Osteoblast (primary cell): ENCODE measurements around the gene CDKAL1. TPM values are rescaled to one million over a fixed set of nuclear protein-coding genes. Genes with fewer than 3 reads are reported as not detected.

Experiments
- DNase-seq: peaks from one replicate; pipeline ENCODE4 v3.0.0; 2011; ENCODE audit warnings: low spot score, mixed read lengths; ENCODE audit not compliant: insufficient read length; ENCODE audit errors: missing footprints
- H2AFZ ChIP-seq: 2 replicates; pipeline ENCODE4 v1.6.0; 2011; ENCODE audit warnings: mild to moderate bottlenecking, low read length
- H3K27ac ChIP-seq: 2 replicates; pipeline ENCODE4 v1.5.1; 2011; ENCODE audit warnings: mild to moderate bottlenecking, low read depth, low read length, moderate library complexity
- H3K27me3 ChIP-seq: 2 replicates; pipeline ENCODE4 v1.6.0; 2012; ENCODE audit warnings: mild to moderate bottlenecking, control low read depth, inconsistent platforms, low read length, moderate library complexity; ENCODE audit not compliant: insufficient read depth
- H3K36me3 ChIP-seq: 2 replicates; pipeline ENCODE4 v1.5.1; 2011; ENCODE audit warnings: mild to moderate bottlenecking, low read length, control low read depth, moderate library complexity; ENCODE audit not compliant: insufficient read depth
- H3K4me1 ChIP-seq: 2 replicates; pipeline ENCODE4 v1.5.1; 2011; ENCODE audit warnings: mild to moderate bottlenecking, low read length, control low read depth, moderate library complexity; ENCODE audit not compliant: insufficient read depth
- H3K4me2 ChIP-seq: 2 replicates; pipeline ENCODE4 v1.6.0; 2011; ENCODE audit warnings: mild to moderate bottlenecking, low read length; ENCODE audit not compliant: insufficient read depth
- H3K4me3 ChIP-seq: fragments of 200-600 bp; sonication (generic); 3 replicates; pipeline ENCODE4 v1.5.1; 2012; ENCODE audit warnings: mild to moderate bottlenecking, low read length, inconsistent platforms; ENCODE audit not compliant: insufficient read depth
- H3K79me2 ChIP-seq: 2 replicates; pipeline ENCODE4 v1.6.0; 2012; ENCODE audit warnings: mild to moderate bottlenecking, low read length, control low read depth, inconsistent platforms; ENCODE audit not compliant: insufficient read depth
- H3K9me3 ChIP-seq: 2 replicates; pipeline ENCODE4 v1.5.1; 2011; ENCODE audit warnings: low read depth, low read length, control low read depth
- H4K20me1 ChIP-seq: 2 replicates; pipeline ENCODE4 v1.6.0; 2012; ENCODE audit warnings: mild to moderate bottlenecking, low read length, control low read depth; ENCODE audit not compliant: insufficient read depth
- CTCF ChIP-seq: IDR thresholded peaks from 2 replicates; pipeline ENCODE4 v1.5.1; 2011; ENCODE audit warnings: mild to moderate bottlenecking, low read depth, low read length, moderate library complexity; ENCODE audit errors: extremely low read depth
- total RNA-seq: library from RNA; depleted of rRNA; stranded (reverse); fragments of >200 nt; gene quantifications from 2 replicates; pipeline ENCODE4 v1.2.3, GENCODE V29; 2012

CDKAL1 gene
- total RNA-seq, 1 donor: 18.5 TPM

- peaks cover 5% of the 10 kb centered on the region for H3K4me1 ChIP-seq
- H3K27ac ChIP-seq: no peak overlapping the region
Measured at GRCh38 chr6:21140966-21141365, 606.7 kb downstream of the CDKAL1 start.

GRCh38 chr6:21141616-21142303 is 607.5 kb downstream of the CDKAL1 start:
- no peak for DNase-seq
- H3K4me2 ChIP-seq: no peak overlapping the region
- TF ChIP-seq CTCF: no peak
- H3K4me3 ChIP-seq: no peak overlapping the region
- H4K20me1 ChIP-seq: no peaks in the 10 kb centered on the region
- no peaks in the 10 kb centered on the region for H3K36me3 ChIP-seq
- no peak overlapping the region for H3K27ac ChIP-seq
- peaks cover 5% of the 10 kb centered on the region for H3K4me1 ChIP-seq
- no peaks in the 10 kb centered on the region for H3K9me3 ChIP-seq
- H3K79me2 ChIP-seq: no peaks in the 10 kb centered on the region
- H2AFZ ChIP-seq: no peak overlapping the region
- H3K27me3 ChIP-seq: no peaks in the 10 kb centered on the region

More at GRCh38 chr6:21140966-21141365, 606.7 kb downstream of the CDKAL1 start:
- H3K9me3 ChIP-seq: no peaks in the 10 kb centered on the region
- no peak for TF ChIP-seq CTCF
- no peaks in the 10 kb centered on the region for H3K79me2 ChIP-seq
- H3K4me3 ChIP-seq: no peak overlapping the region
- no peaks in the 10 kb centered on the region for H3K27me3 ChIP-seq
- no peak overlapping the region for H3K4me2 ChIP-seq
- H4K20me1 ChIP-seq: no peaks in the 10 kb centered on the region
- no peaks in the 10 kb centered on the region for H3K36me3 ChIP-seq
- H2AFZ ChIP-seq: no peak overlapping the region
- no peak for DNase-seq

GRCh38 chr6:21142741-21143140 is 608.5 kb downstream of the CDKAL1 start:
- no peaks in the 10 kb centered on the region for H3K9me3 ChIP-seq
- peaks cover 5% of the 10 kb centered on the region for H3K4me1 ChIP-seq
- no peak for DNase-seq
- no peaks in the 10 kb centered on the region for H3K79me2 ChIP-seq
- no peak for TF ChIP-seq CTCF
- no peak overlapping the region for H2AFZ ChIP-seq
- H4K20me1 ChIP-seq: no peaks in the 10 kb centered on the region
- no peak overlapping the region for H3K4me3 ChIP-seq
- no peaks in the 10 kb centered on the region for H3K27me3 ChIP-seq
- H3K27ac ChIP-seq: no peak overlapping the region
- no peak overlapping the region for H3K4me2 ChIP-seq
- no peaks in the 10 kb centered on the region for H3K36me3 ChIP-seq

GRCh38 chr6:21143645-21144044 is 609.4 kb downstream of the CDKAL1 start:
- Histone ChIP-seq H3K27me3 (no peaks in the 10 kb centered on the region), H3K36me3 (no peaks in the 10 kb centered on the region), H4K20me1 (no peaks in the 10 kb centered on the region), H3K4me3 (no peak overlapping the region), H3K4me1 (no peaks in the 10 kb centered on the region), H3K9me3 (no peaks in the 10 kb centered on the region), H3K27ac (no peak overlapping the region), H3K4me2 (no peak overlapping the region), H2AFZ (no peak overlapping the region), H3K79me2 (no peaks in the 10 kb centered on the region)
- TF ChIP-seq CTCF: no peak
- no peak for DNase-seq
